ENCODE results near the gene SEMA6B.

Gene SEMA6B

DNA sequence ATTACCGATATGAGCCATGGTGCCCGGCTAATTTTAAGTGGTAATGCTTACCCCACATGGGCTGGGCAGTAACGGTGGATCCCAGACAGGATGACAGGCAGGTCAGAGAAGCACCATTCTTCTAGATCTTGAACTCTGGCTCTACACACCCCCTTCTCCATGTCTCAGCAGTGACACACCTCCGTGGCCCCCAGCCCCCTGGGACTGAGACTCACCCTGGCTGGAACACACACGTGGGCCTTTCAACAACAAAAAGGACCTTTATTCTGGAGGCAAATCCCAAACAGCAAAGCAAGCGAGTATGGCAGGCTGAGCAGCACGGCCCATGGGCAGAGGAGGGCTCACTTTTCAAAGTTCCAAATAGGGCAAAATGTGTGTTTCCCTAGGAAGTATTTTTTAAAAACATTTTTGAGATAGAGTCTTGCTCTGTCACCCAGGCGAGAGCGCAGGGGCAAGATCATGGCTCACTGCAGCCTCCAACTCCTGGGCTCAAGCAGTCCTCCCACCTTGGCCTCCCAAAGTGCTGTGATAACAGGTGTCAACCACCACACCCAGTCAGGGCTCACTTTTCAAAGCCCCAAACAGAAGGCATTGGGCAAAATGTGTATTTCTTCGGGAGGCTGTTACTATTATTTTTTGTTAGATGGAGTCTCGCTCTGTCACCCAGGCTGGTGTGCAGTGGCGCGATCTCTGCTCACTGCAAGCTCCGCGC lies 37.0 kb downstream of the SEMA6B start:
- DNase-seq: no peak

DNA sequence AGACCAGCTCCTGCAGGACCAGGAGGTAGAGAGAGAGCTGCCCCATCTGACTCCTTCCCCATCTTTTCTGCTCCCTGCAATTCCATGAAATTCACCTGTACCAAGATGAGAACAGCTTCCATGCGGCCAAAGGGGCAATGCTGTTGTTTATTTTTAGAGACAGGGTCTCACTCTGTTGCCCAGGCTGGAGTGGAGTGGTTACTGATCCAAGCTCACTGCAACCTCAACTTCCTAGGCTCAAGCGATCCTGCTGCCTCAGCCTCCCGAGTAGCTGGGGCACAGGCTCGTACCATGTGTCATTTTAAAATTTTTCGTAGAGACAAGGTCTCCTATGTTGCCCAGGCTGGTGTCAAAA lies 37.6 kb downstream of the SEMA6B start:
- no peak for DNase-seq

DNA sequence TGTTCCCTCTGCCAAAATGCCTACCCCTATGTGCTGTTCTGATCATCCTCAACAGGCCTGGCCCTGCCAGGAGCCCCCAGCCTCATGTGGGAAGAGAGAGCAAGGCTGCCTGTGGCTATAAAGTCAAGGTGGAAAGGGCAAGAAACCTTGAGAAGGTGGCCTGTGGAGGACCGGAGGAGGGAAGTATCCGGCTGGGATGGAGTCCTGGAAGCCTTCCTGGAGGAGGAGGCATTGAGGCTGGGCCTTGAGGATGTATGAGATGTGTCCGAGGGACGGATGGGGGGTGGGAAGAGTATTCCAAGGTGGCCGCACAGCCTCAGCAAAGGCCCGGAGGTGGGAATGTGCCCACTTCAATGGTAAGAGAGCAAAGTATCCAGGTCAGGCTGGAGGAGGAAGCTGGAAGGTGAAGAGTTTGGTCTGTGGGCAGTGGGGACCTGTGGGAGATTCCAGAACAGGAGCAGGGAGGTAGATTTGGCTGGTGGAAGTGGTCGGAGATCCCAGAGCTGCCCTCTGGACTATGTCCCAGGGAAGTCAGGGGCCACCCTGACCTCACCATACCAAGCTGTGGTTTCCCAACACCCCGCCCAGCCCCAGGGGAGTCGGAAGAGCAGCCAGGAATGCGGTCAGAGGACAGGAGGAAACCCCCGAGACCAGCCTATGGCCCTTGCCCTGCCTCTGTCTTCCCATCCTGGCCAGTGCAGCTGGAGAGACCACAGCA lies 38.2 kb downstream of the SEMA6B start:
- DNase-seq: no peak

DNA sequence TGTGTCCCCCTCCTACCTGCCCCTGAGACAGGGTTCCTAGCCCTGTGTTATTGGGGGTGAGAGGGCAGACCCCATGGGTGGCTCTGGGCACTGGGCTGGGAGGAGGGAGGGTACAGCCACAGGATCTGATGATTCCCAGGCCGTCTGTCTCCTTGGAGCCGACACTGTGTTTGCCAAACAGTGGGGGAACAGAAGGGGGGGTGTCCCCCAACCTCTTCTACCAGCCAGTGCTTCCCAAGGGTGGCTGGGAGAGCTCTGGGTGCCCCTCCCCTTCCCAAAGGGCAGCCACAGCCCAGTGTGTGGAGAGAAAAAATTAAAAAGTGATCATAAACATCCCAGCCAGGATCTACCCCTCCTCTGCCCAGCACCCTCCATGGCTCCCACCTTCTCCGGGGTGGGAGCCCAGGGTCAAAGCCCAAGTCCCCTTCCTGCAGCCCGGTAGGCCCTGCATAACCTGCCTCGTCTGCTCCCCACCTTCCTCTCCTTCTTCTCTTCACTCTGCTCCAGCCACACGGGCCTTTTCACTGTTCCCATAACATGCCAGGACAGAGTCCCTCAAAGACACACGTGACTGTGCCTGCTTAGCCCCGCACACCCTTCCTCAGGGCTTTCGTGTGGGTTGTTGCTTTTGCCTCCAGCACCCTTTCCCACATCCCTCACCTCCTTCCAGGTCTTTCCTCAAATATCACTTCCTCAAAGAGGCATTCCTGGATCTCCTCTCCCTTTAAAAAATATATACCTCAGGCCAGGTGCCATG lies 39.8 kb downstream of the SEMA6B start:
- no peak for DNase-seq

DNA sequence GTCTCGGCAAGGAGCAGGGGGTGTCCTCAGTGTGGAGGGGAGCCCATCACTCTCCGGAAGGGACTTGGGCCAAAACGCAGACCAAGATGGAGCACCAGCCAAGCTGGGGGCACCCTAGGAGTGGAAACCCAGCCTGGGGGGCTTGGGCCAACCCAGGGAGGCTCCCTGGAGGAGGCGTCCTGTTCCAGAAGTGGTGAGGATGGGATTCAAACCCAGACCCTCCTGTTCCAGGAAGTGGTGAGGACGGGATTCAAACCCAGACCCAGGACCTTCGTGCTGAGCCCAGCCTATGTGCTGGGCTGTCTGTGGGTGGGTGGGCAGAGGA lies 40.4 kb downstream of the SEMA6B start:
- no peak for DNase-seq

GRCh38 chr19:4518345-4519171 lies 40.9 kb downstream of the SEMA6B start, which contains the start of gene PLIN4:
TSS of gene PLIN4 (minus strand) at chr19:4518486. CDS start at chr19:4518272, 214 bp downstream.
- DNase-seq: no peak

- DNase-seq: no peak
Observed at GRCh38 chr19:4517451-4518057, 41.9 kb downstream of the SEMA6B start.

- no peak for DNase-seq
Observed at GRCh38 chr19:4516939-4517300, 42.6 kb downstream of the SEMA6B start.

GRCh38 chr19:4516199-4516938 lies 43.1 kb downstream of the SEMA6B start:
- DNase-seq: no peak

DNA sequence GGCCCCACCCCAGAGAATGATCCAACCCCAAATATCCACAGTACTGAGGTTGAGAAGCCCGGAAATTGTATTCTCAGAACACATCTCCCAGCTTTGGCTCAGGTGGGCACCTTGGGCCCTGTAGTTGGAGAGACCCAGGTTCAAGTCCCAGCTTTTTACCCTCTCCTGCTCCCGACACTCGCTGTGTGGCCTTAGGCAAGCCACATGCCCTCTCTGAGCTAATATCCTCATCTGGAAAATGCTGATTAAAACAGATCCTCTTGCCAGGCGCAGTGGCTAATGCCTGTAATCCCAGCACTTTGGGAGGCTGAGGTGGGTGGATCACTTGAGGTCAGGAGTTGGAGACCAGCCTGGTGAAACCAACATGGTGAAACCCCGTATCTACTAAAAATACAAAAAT lies 43.8 kb downstream of the SEMA6B start:
- no peak for DNase-seq

DNA sequence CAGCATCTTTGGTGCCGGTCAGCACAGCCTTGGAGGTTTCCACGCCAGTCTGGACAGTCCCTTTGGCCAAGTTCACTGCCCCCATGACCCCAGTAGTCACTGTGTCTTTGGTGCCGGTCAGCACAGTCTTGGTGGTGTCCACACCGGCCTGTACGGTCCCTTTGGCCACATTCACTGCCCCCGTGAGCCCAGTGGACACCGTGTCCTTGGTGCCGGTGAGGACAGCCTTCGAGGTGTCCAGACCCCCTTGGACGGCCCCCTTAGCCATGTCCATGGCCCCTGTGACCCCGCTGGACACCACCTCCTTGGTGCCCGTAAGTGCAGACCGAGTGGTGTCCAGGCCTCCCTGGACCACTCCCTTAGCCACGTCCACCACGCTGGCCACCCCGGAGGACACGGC lies 46.2 kb downstream of the SEMA6B start:
- no peak for DNase-seq

- no peak for DNase-seq
Observed at GRCh38 chr19:4512070-4512469, 47.4 kb downstream of the SEMA6B start.

DNA sequence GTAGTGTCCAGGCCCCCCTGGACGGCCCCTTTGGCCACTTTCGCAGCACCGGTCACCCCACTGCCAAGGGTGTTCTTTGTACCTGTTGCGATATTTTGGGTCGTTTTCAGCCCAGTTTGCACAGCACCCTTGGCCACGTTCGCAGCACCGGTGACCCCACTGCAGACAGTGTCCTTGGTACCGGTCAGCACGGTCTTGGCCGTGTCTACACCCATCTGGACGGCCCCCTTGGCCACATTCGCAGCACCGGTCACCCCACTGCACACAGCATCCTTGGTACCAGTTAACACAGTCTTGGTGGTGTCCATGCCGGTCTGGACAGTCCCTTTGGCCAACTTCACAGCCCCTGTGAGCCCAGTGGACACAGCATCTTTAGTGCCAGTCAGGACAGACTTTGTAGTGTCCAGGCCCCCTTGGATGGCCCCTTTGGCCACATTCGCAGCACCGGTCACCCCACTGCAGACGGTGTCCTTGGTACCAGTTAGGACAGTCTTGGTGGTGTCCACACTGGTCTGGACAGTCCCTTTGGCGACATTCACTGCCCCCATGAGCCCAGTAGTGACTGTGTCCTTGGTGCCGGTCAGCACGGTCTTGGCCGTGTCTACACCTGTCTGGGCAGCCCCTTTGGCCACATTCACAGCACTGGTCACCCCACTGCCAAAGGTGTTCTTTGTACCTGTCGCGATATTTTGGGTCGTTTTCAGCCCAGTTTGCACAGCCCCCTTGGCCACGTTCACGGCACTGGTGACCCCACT lies 48.0 kb downstream of the SEMA6B start:
- no peak for DNase-seq

DNA sequence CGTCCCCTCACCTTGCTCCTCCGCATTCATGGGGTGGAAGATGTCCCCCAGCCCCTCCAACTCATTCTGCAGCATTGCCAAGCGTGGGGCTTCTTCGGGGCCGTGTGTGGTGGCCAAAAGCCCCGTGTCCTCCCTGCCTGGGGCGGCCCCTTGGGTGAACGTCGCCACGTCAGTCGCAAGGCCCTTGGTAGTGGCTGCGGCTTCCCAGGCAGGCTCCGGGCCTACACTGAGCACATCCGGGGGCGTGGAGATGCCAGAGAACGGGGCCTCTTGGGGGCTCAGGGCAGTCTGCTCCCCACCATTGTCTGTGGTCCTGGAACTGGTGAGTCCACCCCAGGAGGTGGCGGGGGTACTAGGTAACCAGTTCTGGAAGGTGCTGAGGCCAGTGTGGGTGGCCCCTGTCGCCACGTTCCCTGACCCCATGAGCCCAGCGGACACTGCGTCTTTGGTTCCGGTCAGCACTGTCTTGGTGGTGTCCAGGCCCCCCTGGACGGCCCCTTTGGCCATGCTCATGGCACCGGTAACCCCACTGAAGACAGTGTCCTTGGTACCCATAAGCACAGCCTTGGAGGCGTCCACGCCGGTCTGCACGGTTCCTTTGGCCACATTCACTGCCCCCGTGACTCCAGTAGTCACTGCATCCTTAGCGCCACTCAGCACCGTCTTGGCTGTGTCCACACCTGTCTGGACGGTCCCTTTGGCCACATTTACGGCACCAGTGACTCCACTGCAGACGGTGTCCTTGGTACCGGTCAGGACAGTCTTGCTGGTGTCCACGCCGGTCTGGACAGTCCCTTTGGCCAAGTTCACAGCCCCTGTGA lies 48.8 kb downstream of the SEMA6B start:
- no peak for DNase-seq

- no peak for DNase-seq
Observed at GRCh38 chr19:4508698-4509097, 50.8 kb downstream of the SEMA6B start.

- DNase-seq: no peak
Observed at GRCh38 chr19:4507804-4508203, 51.7 kb downstream of the SEMA6B start.

- no peak for DNase-seq
Observed at GRCh38 chr19:4507150-4507452, 52.4 kb downstream of the SEMA6B start.

DNA sequence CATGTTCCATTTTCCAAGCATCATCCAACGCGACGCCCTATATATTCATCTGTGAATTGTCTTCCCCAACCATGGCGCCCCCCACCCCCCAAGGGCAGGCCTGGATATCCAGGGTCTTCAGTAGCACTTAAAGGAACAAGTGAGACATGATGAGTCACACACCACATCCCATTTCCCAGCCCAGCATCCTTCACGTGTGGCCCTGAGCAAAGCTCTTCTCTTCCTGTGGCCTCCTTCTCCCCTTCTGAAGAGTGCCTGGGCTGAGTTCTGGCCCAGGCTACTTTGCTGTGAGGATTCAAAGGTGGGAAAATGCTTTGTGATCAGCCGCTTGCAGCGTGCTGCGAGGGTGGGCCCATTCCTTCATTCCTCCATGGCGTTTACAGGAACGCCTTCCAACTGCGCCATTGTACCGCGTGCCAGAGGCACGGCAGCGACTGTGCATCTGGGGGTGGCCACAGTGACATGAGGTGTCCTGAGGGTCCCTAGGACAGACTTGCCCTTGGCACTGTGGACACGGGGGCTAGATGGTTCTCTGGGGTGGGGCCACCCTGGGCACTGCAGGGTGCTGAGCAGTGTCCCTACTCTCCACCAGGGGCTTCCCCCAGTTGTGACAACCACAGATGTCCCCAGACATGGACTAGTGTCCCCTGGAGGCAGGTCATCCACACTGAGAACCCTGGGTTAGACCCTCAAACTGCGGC lies 52.9 kb downstream of the SEMA6B start:
- no peak for DNase-seq

- DNase-seq: no peak
Observed at GRCh38 chr19:4505570-4506448, 53.7 kb downstream of the SEMA6B start.
